HG02885 (cell line): ENCODE results near the gene PTTG1IP2.
A peak's percentile ranks its signal among the peaks of the same experiment; 100 is the strongest.

Experiments
- ATAC-seq: cut with Tn5 transposase; IDR thresholded peaks from one replicate; pipeline ENCODE4 v1.9.1; 2021; ENCODE audit warnings: mild to moderate bottlenecking; ENCODE audit not compliant: unreplicated experiment, poor library complexity

Gene PTTG1IP2

GRCh38 chr7:90474284-90475210, 5.1 kb downstream of the PTTG1IP2 start:
- ATAC-seq = no peak

DNA sequence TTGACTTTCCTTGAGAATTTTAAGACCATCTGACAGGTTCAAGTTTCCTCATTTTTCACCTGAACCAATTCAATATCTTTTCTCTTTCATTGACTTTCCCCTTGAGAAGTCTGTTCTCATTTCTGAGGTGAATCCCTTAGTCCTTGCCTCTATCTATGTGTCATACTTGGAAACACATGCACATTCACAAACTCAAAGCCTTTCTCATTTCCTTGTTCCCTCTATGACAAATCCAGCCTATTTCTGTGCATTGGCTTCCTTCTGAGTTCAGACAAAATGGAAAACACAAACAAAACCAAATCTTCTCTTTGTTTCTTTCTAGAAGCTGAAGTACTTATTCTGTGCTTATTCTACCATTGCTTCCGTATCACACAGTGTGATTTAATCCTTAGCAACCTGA, 13.8 kb downstream of the PTTG1IP2 start:
- ATAC-seq = no peak

DNA sequence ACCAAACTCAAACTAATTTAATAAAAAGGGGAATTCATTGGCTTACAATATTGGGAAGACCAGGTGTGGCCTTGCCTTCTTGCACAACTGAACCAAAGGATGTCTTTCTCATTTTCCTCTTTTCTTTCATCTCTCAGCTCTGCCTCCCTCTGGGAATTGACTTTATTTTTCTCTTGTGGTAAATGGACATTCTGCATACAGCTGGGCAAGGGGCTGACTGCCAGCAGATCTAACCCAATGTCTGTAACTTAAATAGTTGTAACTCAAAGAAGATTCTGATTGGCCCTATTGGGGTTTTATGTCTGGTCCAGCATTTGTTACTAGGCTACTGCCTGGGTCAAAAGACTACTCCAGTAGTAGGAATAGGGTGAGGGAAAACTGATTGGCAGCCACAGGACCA, 15.3 kb downstream of the PTTG1IP2 start:
- no peak for ATAC-seq

DNA sequence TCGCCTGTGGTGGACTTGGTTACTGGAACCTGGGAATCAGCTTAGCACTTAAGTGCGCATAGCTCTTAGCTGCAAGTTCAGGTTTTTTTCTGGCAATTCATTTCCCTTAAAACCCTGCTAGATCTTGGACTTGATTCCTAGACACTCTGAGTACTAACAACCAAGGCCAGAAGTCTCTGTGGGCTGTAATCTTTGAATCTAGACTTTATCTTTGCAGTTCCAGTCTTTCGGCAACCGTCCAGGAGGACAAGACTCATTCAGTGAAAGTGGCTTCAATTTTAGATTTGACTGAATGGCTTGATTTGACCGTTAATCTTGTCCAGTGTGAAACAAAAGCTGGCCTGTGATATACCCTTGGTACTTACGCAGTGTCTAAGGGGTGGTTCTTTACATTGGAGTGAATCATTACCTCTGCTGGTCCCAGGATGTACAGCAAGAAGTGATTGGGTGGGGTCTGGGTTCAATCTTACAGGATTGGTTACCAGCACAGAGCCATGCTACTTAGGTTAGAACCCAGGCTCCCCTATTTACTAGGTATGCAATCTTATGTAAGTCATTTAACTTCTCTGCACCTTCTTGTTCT, 16.4 kb downstream of the PTTG1IP2 start:
- no peak for ATAC-seq

DNA sequence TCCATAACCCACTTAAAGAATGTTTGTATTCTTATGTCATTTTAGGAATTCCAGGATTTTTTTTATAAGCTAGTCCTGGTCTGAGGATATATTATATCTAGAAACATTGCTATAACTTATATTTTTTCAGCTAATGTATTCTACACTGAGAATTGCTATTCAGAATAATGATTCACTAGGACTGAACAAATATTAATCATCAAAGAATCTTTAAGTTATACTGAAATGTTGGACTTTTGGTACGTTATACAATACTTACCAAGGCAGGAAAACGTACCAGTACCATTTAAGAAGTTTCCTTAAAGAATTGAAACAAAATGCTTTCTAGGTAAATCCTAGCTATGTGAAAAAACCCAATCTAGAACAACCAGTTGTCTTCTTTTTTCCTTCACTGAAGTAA, 18.4 kb downstream of the PTTG1IP2 start:
- ATAC-seq = no peak

DNA sequence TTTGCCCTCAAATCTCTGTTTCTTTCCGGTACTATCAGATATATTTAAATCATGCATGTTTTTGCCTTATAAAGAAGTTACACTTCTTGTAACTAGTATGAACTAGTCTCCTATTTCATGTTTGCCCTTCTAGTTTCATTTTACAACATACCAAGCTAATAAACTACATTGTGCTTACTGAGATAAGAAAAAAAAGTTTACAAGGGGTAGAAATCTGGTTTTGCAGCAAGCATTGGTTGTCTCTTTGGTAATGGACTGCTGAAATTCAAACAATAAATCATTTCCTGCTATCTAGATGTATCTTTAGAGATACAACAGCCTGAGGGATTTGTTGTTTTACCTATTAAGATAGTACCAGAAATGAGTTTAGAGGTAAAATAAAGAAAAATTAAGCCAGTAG, 18.8 kb downstream of the PTTG1IP2 start:
- no peak for ATAC-seq

DNA sequence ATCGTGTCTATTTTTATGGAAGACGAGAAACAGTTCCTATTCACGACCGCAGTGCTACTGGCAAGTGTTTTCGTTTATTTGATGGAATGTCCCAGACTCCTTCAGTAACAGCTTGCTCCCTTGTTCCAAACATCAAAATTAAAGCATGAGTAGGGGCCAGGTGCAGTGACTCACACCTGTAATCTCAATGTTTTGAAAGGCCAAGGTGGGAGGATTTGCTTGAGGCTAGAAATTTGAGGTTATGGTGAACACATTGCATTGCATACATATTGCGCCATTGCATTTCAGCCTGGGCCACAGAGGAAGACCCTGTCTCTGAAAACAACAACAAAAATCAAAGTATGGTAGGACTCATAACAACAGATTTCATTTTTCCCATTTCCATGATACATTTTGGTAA, 22.8 kb downstream of the PTTG1IP2 start:
- no peak for ATAC-seq

DNA sequence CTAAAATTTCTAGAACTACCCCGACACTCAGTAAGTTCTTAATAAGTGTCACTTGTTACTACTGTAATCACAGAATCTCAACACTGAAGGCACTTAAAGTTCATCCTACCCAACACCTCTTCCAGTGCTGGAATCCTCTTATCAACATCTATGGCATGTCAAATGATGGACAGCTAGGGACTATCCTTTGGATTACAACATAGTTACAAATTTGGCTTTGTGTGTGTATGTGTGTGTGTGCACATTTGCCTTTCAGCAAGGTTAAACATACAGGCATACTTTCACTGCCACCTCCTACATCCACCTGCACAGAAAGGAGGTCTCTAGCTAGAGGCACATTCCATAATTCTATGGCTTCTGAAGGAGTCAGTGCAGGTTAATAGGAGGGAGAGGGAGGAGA, 25.8 kb downstream of the PTTG1IP2 start:
- ATAC-seq = no peak

DNA sequence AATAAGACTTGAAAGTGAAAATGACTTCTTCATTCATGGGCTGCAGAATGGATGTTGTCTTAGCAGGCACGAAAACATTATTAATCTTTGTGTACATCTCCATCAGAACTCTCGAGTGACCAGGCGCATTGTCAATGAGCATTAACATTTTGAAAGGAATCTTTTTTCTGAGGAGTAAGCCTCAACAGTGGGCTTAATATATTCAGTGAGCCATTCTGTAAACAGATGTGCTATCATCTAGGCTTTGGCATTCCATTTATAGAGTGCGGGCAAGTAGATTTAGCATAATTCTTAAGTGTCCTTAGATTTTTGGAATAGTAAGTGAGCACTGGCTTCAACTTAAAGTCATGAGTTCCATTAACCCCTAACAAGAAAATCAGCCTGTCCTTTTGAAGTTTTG, 33.1 kb downstream of the PTTG1IP2 start:
- no peak for ATAC-seq

- no peak for ATAC-seq
These were observed 33.9 kb downstream of the PTTG1IP2 start for GRCh38 chr7:90503367-90503766.

- ATAC-seq = no peak
These were observed 38.3 kb downstream of the PTTG1IP2 start for GRCh38 chr7:90507692-90508091.

DNA sequence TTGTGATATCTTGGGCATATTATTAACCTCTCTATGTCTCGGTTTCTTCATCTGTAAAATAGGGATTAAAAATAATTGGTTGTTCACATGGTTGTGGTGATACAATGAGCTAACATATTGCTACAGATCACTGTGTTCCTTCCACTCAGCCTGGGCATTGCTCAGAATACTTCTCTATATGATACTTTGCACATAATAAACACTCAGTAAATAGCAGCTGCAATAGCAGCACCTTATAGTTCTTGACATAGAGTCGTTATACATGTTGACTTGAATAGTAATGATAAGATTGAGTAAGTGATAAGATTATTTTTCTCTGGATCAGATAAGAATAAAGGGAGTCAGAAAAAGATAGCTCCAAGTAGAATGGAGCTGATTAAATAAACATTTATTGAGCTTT, 42.3 kb downstream of the PTTG1IP2 start:
- ATAC-seq = no peak

- no peak for ATAC-seq
These were observed 43.4 kb downstream of the PTTG1IP2 start for GRCh38 chr7:90512821-90513254.

DNA sequence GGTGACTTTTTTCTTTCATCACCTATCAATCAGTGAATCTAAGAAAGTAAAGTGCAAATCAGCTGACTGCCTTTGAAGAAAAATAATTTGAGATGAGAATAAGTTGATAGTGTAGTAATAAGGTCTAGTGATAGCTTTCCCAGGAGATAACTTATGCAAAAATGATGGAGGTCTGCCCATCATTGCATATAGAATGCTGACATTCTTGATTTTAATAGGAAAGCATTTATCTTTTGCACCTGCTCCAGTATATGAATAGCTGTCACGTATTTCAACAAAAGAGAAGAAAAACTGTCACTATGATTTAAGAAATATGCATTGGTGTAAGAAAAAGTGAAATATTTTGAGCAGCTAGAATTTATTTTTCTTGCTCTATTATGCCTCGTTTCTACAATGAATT, 46.8 kb downstream of the PTTG1IP2 start:
- no peak for ATAC-seq

GRCh38 chr7:90518630-90519029, 49.2 kb downstream of the PTTG1IP2 start:
- no peak for ATAC-seq

- ATAC-seq = no peak
These were observed 51.0 kb downstream of the PTTG1IP2 start for GRCh38 chr7:90520484-90520883.

GRCh38 chr7:90530263-90530662, 60.8 kb downstream of the PTTG1IP2 start:
- no peak for ATAC-seq

GRCh38 chr7:90532231-90532929, 62.9 kb downstream of the PTTG1IP2 start:
- ATAC-seq = peak; percentile 89

DNA sequence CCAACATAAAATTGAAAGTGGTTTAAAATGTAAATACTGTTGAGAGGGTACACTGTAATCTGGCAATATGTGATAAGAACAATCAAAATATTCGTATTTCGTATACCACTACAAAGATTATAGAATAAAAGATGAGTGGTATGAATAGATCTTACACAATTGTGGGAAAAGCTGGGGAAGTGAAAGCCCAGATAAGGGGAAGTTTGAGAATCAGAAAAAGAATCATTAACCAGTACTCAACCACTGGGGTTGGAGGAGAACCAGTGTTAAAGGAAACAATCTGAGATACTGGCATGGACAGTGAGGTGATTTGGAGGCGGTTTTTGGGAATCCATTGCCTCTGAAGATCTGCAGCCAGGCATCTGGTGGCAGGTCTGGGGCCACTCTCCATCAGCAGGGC, 67.0 kb downstream of the PTTG1IP2 start:
- ATAC-seq = peak; percentile 33

DNA sequence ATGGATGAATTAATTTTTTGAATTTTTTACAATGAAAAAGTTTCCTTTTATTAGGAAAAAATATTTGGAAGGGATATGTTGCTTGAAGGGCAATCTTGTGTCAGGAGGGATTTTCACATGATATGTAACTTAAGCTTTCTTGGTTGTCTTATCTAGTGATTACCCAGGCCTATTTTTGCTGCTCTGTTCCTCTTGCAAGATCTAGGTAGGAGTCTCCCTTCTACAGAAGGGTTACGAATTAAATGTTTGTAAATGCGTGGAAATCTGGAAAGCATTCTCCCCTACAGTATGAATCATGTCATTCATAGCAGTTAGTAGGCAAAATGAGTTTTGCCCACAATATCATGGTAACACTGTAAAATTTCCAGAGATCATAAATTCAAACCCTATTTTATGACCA, 69.0 kb downstream of the PTTG1IP2 start:
- ATAC-seq = no peak

DNA sequence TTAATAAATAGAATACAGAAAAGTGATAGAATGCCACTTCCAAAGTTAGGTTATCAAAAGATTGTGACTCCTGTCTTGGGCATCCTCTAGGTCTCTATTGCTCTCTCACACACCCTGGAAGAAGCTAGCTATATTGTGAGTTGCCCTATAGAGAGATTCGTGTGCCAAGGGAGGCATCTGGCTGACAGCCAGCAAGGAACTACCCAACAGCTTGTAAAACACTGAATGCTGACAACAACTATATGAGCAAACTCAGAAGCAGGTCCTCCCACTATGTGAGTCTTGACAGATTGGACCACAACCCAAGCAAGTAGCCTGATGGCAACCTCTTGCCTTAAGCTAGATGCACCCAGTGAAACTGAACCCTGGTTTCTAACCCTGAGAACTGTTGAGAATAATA, 71.0 kb downstream of the PTTG1IP2 start:
- ATAC-seq = no peak
